OCI-LY1 (cell line): ENCODE measurements around the gene PNMA1.

Experiments used
- EZH2 ChIP-seq: fragments of 200-600 bp; sonication (generic), shearing (Covaris generic); IDR thresholded peaks from 2 replicates; pipeline ENCODE4 v1.8.0; 2017; ENCODE audit warnings: borderline replicate concordance, mixed run types, mild to moderate bottlenecking, antibody characterized with exemption, low read length, moderate library complexity, mixed read lengths
- TF ChIP-seq, protein P1 (sequence below): fragments of 200-600 bp; sonication (generic), shearing (Covaris generic); IDR thresholded peaks from 2 replicates; pipeline ENCODE4 v1.5.1; 2017; ENCODE audit warnings: mild to moderate bottlenecking, antibody characterized with exemption, low read length, moderate library complexity, mixed read lengths

DNA sequence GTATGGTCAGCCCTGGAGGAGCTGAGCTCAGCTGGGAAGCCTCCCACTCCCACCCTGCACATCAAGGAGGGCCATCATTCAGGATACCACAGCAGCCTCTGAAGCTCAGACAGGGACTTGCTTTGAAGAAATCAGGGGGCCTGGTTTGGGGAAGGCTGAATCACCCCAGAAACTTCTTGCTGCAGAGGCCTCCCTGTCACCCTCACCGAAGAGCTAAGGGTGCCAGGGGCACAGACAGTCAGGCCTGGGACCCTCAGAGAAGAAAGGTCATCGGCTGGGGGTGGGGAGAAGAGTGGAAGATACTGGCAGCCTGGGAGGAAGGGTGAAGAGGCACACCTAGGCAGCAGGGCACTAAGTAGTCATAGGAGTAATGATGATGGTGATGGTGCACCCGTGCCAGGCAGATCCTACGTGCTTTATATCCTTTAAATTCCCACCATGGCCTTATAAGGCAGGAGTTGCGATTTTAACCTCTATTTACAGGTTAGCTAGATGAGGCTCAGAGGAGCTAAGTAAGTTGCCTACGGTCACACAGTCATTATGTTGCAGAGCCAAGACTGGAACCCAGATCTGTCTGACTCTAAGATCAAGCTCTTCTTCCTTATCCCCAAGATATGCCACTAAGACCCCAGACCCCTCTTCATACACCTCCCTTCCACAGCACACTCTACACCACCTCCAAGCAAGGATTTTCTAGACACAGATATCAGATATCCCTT, 28.5 kb upstream of the PNMA1 start:
- TF ChIP-seq, protein P1, sequence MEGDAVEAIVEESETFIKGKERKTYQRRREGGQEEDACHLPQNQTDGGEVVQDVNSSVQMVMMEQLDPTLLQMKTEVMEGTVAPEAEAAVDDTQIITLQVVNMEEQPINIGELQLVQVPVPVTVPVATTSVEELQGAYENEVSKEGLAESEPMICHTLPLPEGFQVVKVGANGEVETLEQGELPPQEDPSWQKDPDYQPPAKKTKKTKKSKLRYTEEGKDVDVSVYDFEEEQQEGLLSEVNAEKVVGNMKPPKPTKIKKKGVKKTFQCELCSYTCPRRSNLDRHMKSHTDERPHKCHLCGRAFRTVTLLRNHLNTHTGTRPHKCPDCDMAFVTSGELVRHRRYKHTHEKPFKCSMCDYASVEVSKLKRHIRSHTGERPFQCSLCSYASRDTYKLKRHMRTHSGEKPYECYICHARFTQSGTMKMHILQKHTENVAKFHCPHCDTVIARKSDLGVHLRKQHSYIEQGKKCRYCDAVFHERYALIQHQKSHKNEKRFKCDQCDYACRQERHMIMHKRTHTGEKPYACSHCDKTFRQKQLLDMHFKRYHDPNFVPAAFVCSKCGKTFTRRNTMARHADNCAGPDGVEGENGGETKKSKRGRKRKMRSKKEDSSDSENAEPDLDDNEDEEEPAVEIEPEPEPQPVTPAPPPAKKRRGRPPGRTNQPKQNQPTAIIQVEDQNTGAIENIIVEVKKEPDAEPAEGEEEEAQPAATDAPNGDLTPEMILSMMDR = no peak
- no peak for TF ChIP-seq EZH2
